Neural cell (in vitro differentiated cells): ENCODE measurements around the gene HSDL2.

Experiments used
- EP300 ChIP-seq: fragments of 450-650 bp; conservative IDR thresholded peaks from 2 replicates; pipeline ENCODE4 v1.6.1; 2014; ENCODE audit warnings: antibody characterized with exemption, mild to moderate bottlenecking, moderate library complexity; ENCODE audit not compliant: poor library complexity, severe bottlenecking
- POLR2AphosphoS5 ChIP-seq: IDR thresholded peaks from 2 replicates; pipeline ENCODE4 v1.6.1; 2012

DNA sequence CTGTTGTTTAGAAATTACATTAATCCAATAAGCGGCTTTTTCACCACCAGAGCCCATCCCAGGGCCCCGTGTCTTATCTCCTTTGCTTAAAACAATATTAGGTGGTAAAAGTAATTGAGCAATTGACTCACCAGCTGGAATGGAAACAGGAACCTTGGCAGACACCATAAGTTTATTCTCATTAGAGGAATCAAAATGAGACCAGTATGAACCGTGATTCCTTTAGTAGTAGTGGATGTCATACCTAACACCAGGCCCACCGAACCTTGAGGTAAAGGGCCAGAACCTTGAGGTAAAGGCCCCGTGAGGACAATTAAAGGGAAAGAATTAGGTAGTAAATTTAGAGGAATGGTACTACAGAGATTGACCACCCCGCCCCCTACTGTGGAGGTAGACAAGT, 16.5 kb downstream of the HSDL2 start:
- no peak for TF ChIP-seq EP300
- no peak for TF ChIP-seq POLR2AphosphoS5
